HG02623 (cell line): Measurements from ENCODE around the gene STEAP4.

Source experiments
- ATAC-seq: cut with Tn5 transposase; IDR thresholded peaks from one replicate; pipeline ENCODE4 v1.9.1; 2021; ENCODE audit warnings: moderate library complexity; ENCODE audit not compliant: unreplicated experiment

The STEAP4 gene

GRCh38 chr7:88314061-88314491 is 7.4 kb upstream of the STEAP4 start:
- ATAC-seq = peak; percentile 61

- no peak for ATAC-seq
Observed at GRCh38 chr7:88312061-88312663, 5.5 kb upstream of the STEAP4 start.

DNA sequence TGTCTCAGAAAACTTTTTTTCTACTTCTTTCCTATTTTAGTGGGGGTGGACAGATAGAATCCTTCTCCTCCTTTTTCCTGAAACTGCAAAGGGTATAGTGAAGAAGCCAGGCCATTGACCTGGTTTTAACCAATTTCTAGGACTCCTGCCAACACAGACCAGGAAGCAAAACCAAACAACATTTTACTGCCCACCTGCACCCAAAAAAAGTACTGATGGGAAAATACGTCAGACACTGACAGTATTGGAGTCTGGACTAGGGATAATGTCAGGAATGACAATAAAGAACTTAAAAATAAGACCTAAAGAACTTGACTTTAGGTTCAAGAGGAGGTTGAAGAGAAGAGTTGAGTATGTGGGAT is 5.0 kb upstream of the STEAP4 start:
- no peak for ATAC-seq

DNA sequence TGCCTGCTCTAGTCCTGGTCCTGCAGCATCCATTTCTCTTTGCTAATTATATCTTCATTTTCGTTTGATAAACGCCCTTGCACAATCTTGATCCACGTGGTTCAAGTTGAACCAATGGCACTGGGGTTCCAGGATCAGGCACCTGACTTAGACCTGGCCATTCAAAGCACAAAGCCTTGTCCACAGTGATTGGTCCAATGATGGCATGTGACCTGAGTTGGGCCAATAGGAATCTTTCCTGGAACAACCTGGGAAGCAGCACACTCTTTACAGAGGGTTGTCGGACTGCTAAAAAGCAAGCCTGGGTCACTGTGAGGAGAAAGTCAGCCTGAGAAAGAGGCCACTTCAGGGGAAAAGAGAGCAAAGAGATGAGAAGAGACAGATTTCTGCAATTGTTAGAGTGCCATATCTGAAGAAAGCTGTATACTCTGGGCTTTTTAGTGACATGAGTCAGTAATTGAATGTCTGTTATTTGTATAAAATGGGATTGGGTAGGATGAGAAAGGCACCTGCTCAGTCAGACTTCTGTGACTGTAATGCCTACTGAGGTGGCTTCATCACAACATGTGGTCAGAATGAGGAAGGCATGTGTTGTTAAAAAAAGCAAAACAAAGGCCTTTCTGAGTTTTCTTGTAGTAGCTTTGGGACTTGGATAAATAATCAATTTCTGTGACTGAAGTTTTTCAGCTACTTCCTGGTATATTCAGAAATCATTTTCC is 4.4 kb upstream of the STEAP4 start:
- ATAC-seq = no peak

DNA sequence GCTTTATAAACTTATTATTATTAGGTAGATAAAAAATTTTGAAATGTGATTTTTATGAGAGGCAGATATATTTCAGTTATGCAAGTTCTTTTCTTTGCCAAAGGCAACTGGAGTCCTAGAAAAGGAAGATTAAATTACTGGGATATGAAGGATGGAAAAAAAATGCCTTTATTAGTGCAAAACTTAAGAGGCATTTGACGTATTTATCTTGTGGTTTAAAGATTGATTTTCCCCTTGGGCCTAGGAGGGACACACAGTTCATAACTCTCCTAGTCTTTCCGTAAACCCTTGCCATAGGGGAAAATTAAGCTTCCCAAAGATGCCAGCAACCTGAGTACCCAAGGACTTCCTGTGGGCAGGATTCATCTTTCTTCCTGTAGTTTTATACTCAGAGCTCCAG is 3.1 kb upstream of the STEAP4 start:
- no peak for ATAC-seq

GRCh38 chr7:88307823-88308222 is 1.1 kb upstream of the STEAP4 start:
- no peak for ATAC-seq

- no peak for ATAC-seq
Observed at GRCh38 chr7:88307412-88307811, 718 bp upstream of the STEAP4 start.

DNA sequence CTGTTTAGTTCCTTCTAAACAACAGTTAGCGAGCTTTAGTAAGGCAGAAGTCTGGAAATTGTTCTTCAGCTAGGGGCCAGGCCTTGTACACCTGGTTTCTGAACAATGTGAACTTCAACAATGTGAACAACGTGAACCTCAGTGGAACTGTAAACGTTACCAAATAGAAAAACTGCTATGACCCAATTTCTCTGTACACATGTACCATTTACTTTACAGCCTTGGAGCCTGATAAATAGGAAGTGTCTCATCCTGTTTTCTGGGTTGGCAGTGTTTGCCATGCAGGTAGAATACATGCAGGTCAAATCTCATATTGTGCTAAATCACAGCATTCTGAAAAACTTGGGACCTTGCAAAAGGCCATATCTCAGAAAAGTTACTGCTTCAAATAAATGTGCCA is 1.6 kb downstream of the STEAP4 start:
- no peak for ATAC-seq

DNA sequence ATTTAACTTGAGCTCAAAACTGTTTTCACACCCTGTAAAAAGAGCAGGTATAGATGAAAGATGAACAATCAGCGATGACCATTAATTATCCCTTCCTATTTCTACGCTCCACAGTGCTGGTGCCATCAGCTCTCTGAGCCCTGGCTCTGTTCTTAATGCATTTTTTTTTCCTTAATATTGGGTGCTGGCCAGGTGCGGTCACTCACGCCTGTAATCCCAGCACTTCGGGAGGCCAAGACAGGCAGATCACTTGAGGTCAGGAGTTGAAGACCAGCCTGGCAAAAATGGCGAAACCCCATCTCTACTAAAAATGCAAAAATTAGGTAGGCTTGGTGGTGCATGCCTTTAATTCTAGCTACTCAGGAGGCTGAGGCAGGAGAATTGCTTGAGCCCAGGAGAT is 4.2 kb downstream of the STEAP4 start:
- no peak for ATAC-seq

- no peak for ATAC-seq
Observed at GRCh38 chr7:88301924-88302323, 4.8 kb downstream of the STEAP4 start.

- ATAC-seq = no peak
Observed at GRCh38 chr7:88300401-88300945, 6.2 kb downstream of the STEAP4 start.

DNA sequence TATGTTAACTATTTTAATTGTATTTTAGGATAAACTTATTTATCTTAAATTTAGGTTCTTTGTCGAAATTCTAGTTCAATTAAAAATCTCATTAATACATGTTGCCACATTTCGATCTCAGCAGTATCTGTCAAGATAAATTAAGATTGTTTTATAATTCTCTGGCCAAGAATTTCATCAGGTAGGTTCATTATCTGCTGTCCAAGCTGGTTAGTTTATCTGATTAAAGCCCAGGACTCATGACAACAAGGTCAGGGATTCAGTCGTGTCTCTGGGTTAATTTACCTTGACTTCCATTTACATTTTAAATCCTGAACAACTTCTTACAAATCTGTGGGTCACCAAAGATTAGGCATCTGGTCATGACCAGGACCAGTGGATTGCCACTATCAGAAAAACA is 7.6 kb downstream of the STEAP4 start:
- no peak for ATAC-seq

DNA sequence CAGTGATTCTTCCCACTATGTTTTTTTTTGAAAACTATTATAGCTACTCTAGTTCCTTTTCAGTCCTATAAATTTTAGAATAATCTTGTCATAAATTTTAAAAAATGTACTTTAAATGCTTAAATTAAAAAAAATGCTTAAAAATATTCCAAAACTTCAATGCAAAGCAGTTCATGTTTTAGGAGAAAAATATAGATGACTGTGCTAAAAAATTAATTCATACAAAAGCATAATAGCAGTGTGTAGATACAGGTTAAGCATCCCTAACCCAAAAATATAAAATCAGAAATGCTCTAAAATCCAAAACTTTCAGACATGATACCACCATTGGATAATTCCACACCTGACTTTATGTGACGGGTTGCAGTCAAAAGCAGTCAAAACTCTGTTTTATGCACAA is 12.8 kb downstream of the STEAP4 start:
- ATAC-seq = no peak

DNA sequence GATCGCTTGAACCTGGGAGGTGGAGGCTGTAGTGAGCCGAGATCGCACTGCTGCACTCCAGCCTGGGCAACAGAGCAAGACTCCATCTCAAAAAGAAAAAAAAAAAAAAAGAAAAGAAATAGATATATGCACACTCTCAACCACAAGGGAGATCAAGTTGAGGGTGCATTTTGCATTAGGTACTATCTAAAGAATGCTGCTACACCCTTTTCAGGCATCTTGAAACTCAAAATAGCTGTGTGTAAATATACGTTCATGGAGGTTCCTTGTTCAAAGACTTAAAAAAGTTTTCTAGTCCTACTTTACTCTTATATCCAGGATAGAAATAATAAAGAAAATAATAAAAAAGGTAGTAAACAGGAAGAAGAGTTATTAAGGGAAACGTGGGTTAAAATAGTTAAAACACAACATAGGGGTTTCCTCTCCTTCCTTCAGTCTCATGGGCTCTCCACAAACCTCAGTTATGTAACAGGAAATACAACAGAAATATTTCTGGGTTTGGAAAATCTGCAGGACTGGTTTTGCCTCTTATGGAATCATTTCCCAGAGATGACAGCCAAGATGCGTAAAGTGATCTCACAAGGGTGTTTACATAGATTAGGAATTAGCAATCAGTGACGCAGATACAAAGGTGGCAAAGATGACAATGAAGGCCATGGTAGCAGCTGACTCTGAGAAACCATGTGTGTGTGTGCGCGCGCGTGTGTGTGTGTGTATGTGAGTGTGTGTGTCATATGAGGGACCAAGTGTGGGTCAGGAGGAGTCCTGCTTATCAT is 15.1 kb downstream of the STEAP4 start:
- no peak for ATAC-seq

GRCh38 chr7:88290491-88290890 is 16.2 kb downstream of the STEAP4 start:
- ATAC-seq = no peak

- ATAC-seq = no peak
Observed at GRCh38 chr7:88289564-88290025, 17.1 kb downstream of the STEAP4 start.

- ATAC-seq = no peak
Observed at GRCh38 chr7:88281749-88282148, 24.9 kb downstream of the STEAP4 start.

DNA sequence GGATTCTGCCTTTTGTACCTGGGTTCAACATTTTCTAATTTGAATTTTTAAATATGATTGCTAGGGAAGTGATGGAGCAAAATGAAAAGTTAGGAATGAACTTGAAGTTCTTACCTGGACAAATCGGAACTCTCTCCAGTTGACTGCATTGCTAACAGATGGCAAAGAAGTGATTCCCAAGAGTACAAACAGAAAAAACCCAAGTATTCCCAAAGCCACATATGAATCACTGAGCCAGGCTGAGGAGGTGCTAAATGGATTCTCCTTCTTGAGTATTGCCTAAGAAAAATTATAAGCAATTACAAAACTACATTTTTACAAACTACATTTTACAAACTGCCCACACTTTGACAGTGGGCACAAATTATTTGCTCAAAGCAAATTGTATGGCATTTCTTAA is 25.9 kb downstream of the STEAP4 start:
- no peak for ATAC-seq

GRCh38 chr7:88279323-88279722 is 27.4 kb downstream of the STEAP4 start:
- no peak for ATAC-seq

GRCh38 chr7:88278881-88279280 is 27.8 kb downstream of the STEAP4 start:
- no peak for ATAC-seq

DNA sequence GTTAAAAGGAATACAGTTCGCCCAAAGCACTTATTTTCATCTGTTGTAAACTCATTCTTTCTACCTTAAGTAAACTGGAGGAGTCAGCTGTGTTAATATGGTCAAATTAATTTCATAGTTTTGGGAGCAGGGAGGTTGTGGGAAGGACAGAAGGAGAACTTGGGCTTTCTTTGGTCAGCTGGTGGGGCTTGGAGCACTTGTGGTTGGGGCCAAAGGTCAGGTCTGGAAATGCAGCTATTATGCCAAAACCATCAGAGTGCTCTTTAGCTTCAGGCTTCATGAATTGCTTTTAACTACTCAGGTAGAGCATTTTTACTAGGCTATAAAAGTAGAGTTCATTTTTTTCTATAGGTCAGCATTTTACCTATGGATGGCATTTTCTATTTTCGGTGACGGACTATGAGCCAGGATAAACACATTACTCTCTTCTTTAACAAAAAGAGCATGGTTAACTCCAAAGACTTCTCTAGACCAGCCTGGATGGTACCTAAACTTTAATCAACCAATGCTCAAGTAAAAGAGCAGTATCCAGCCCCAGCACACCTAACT is 30.0 kb downstream of the STEAP4 start:
- ATAC-seq = no peak
